ENCODE data around the gene PFKL. TPM values are rescaled to one million over a fixed set of nuclear protein-coding genes. Genes with fewer than 3 reads are reported as not detected.

Gene PFKL
- total RNA-seq, 1 experiment from 2014 or later, result 78.9 TPM

DNA sequence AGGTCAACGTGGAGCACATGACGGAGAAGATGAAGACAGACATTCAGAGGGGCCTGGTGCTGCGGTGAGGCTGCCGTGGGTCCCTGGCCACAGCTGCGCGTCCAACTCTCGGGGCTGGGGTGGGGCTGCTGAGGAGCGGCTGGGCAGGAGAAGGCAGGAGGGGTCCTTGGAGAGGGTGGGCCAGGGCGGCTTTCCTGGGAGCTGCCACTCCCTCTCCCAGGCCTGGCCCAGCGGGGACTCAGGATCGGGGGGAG, 24.9 kb downstream of the PFKL start:
- Mint-ChIP-seq H3K9me3 (ENCODE audit: low read depth, unreplicated experiment) (no peaks in the 10 kb centered on the region), H3K4me1 (ENCODE audit: low read depth, unreplicated experiment) (no peaks in the 10 kb centered on the region), H3K27me3 (ENCODE audit: unreplicated experiment) (no peaks in the 10 kb centered on the region), H3K36me3 (ENCODE audit: insufficient read depth, unreplicated experiment) (peaks cover 7% of the 10 kb centered on the region), H3K27ac (ENCODE audit: unreplicated experiment) (no peak overlapping the region), H3K4me3 (ENCODE audit: low read depth, unreplicated experiment) (no peak overlapping the region)
- DNase-seq, result no peak
- no TSS peak for BruUV-seq (replicated peaks)
- CTCF ChIA-PET, result no interaction called here
- TF ChIP-seq, protein P1, sequence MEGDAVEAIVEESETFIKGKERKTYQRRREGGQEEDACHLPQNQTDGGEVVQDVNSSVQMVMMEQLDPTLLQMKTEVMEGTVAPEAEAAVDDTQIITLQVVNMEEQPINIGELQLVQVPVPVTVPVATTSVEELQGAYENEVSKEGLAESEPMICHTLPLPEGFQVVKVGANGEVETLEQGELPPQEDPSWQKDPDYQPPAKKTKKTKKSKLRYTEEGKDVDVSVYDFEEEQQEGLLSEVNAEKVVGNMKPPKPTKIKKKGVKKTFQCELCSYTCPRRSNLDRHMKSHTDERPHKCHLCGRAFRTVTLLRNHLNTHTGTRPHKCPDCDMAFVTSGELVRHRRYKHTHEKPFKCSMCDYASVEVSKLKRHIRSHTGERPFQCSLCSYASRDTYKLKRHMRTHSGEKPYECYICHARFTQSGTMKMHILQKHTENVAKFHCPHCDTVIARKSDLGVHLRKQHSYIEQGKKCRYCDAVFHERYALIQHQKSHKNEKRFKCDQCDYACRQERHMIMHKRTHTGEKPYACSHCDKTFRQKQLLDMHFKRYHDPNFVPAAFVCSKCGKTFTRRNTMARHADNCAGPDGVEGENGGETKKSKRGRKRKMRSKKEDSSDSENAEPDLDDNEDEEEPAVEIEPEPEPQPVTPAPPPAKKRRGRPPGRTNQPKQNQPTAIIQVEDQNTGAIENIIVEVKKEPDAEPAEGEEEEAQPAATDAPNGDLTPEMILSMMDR (IDR thresholded peaks at IDR 0.05; ENCODE audit: unreplicated experiment), result no peak
- intact Hi-C loops (cut with micrococcal nuclease; ENCODE audit: unreplicated experiment), result no loop called here

DNA sequence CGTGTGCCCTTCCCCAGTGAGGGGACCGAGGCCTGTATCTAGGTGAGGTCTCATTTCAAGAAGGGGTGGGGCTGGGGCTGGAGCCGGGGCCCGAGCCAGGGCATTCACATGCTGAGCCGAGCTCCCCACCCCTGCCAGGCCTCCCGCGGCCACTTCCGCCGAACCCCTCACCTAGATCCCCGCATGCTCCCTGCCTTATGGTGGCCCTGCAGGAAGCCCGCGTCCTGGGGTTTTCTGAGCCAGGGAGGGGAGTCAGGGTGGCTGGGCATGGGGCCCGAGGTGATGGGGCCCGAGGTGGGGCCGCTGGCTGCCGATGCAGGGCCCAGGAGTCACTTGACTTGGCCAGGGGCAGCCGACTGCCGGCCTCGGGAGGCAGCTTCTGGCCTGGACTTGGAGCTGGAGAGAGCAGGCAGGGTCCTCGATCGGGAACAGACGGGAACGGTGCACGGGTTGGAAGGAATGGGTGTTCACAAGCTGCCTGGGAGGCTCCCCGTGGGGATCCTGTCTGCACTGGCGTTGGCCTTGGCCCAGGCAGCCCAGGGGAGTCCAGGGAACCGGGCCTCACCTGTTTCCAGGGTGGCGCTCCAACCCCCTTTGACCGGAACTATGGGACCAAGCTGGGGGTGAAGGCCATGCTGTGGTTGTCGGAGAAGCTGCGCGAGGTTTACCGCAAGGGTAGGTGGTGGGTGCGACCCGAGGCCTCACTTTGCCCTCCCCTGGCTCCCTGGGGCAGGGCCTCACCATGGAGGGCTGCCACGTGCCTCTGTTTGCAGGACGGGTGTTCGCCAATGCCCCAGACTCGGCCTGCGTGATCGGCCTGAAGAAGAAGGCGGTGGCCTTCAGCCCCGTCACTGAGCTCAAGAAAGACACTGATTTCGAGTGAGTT, 25.8 kb downstream of the PFKL start:
- Mint-ChIP-seq H3K27me3 (ENCODE audit: unreplicated experiment) (no peaks in the 10 kb centered on the region), H3K27ac (ENCODE audit: unreplicated experiment) (no peak overlapping the region), H3K4me1 (ENCODE audit: low read depth, unreplicated experiment) (no peaks in the 10 kb centered on the region), H3K9me3 (ENCODE audit: low read depth, unreplicated experiment) (no peaks in the 10 kb centered on the region), H3K36me3 (ENCODE audit: insufficient read depth, unreplicated experiment) (peaks cover 10% of the 10 kb centered on the region), H3K4me3 (ENCODE audit: low read depth, unreplicated experiment) (no peak overlapping the region)
- no TSS peak for BruUV-seq (replicated peaks)
- no peak for DNase-seq
- CTCF ChIA-PET, result no interaction called here
- intact Hi-C loops (cut with micrococcal nuclease; ENCODE audit: unreplicated experiment), result no loop called here
- TF ChIP-seq, protein P1 (IDR thresholded peaks at IDR 0.05; ENCODE audit: unreplicated experiment), result no peak

DNA sequence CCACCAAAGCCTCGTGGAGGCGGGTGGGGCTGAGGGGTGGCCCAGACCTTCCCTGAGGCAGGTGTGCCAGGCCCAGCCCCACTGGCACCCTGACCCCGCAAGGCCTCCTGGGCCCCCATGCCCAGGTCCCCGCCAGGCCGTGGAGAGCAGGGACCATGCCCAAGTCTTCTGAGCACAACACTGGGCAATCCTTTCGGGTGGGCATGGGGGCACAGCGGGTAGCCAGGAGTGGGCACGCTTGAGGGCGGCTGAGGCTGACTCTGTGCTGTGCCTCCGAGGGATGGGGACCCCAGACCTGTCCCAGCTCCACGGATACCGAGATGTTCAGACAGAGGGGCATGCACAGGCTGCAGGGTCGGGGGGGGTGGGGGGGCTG, 26.4 kb downstream of the PFKL start:
- no peak overlapping the region for H3K4me3 Mint-ChIP-seq (ENCODE audit: low read depth, unreplicated experiment)
- H3K27me3 Mint-ChIP-seq (ENCODE audit: unreplicated experiment), result no peaks in the 10 kb centered on the region
- TF ChIP-seq, protein P1 (IDR thresholded peaks at IDR 0.05; ENCODE audit: unreplicated experiment), result no peak
- no peak for DNase-seq
- no peak overlapping the region for H3K27ac Mint-ChIP-seq (ENCODE audit: unreplicated experiment)
- H3K9me3 Mint-ChIP-seq (ENCODE audit: low read depth, unreplicated experiment), result no peaks in the 10 kb centered on the region
- H3K4me1 Mint-ChIP-seq (ENCODE audit: low read depth, unreplicated experiment), result no peaks in the 10 kb centered on the region
- H3K36me3 Mint-ChIP-seq (ENCODE audit: insufficient read depth, unreplicated experiment), result peaks cover 15% of the 10 kb centered on the region
- CTCF ChIA-PET, result no interaction called here
- intact Hi-C loops (cut with micrococcal nuclease; ENCODE audit: unreplicated experiment), result no loop called here
- no TSS peak for BruUV-seq (replicated peaks)

DNA sequence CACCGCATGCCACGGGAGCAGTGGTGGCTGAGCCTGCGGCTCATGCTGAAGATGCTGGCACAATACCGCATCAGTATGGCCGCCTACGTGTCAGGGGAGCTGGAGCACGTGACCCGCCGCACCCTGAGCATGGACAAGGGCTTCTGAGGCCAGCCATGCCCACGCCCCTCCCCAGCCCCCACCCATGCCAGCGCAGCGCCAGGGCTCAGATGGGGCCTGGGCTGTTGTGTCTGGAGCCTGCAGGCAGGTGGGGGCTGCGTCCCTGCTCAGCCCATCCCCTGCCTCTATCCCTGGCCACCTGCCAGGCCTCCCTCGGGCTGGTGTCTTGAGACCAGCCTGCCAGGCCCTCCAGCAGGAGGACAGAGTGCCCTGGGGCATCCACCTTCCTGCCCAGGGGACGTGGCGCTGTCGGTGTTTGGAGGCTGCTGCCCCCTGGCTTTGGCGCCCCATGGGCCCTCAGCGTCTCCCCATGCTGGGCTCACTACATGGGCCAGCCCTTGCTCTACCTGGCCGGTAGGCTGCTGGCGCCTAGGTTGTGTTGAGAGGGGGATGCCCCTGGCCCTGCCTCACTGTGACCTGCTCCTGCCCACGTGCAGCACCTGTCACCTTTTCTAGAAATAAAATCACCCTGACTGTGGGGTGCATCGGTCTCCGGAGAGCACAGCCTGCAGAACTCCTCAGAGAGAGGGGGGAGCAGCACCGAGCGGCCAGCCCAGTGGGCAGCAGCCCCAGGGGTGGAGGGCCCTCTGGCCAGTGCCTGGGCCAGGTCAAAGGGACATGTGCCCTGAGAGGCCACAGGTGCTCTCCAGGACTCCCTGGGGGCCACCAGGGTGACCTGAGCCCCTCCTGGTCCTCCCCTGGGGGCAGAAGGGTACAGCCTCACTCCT, 27.1 kb downstream of the PFKL start:
- TSS peak; percentile 18 for BruUV-seq (replicated peaks)
- CTCF ChIA-PET, result no interaction called here
- TF ChIP-seq, protein P1 (IDR thresholded peaks at IDR 0.05; ENCODE audit: unreplicated experiment), result no peak
- Mint-ChIP-seq H3K9me3 (ENCODE audit: low read depth, unreplicated experiment) (no peaks in the 10 kb centered on the region), H3K36me3 (ENCODE audit: insufficient read depth, unreplicated experiment) (peaks cover 18% of the 10 kb centered on the region), H3K27ac (ENCODE audit: unreplicated experiment) (no peak overlapping the region), H3K4me1 (ENCODE audit: low read depth, unreplicated experiment) (no peaks in the 10 kb centered on the region), H3K4me3 (ENCODE audit: low read depth, unreplicated experiment) (no peak overlapping the region), H3K27me3 (ENCODE audit: unreplicated experiment) (no peaks in the 10 kb centered on the region)
- intact Hi-C loops (cut with micrococcal nuclease; ENCODE audit: unreplicated experiment), result no loop called here
- no peak for DNase-seq

Measured in Calu3 (cell line).